ENCODE data around the gene TRIML2. TPM values are rescaled to one million over a fixed set of nuclear protein-coding genes. Genes with fewer than 3 reads are reported as not detected.

The TRIML2 gene, protein sequence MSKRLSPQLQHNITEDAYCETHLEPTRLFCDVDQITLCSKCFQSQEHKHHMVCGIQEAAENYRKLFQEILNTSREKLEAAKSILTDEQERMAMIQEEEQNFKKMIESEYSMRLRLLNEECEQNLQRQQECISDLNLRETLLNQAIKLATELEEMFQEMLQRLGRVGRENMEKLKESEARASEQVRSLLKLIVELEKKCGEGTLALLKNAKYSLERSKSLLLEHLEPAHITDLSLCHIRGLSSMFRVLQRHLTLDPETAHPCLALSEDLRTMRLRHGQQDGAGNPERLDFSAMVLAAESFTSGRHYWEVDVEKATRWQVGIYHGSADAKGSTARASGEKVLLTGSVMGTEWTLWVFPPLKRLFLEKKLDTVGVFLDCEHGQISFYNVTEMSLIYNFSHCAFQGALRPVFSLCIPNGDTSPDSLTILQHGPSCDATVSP
- total RNA-seq, result not detected

GRCh38 chr4:188109157-188109755 lies at the start of gene TRIML2:
TSS of gene TRIML2 (minus strand) at chr4:188109603. CDS start at chr4:188105368, 4,235 bp downstream.
- TF ChIP-seq, protein P1, sequence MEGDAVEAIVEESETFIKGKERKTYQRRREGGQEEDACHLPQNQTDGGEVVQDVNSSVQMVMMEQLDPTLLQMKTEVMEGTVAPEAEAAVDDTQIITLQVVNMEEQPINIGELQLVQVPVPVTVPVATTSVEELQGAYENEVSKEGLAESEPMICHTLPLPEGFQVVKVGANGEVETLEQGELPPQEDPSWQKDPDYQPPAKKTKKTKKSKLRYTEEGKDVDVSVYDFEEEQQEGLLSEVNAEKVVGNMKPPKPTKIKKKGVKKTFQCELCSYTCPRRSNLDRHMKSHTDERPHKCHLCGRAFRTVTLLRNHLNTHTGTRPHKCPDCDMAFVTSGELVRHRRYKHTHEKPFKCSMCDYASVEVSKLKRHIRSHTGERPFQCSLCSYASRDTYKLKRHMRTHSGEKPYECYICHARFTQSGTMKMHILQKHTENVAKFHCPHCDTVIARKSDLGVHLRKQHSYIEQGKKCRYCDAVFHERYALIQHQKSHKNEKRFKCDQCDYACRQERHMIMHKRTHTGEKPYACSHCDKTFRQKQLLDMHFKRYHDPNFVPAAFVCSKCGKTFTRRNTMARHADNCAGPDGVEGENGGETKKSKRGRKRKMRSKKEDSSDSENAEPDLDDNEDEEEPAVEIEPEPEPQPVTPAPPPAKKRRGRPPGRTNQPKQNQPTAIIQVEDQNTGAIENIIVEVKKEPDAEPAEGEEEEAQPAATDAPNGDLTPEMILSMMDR (IDR thresholded peaks at IDR 0.05), result no peak
- H3K27ac ChIP-seq, result no peak within 1 kb of the TSS
- no peaks in the 10 kb centered on the region for H3K9me3 ChIP-seq
- ATAC-seq (ENCODE audit: insufficient number of reproducible peaks, low FRiP score, low read depth) (no peak), DNase-seq (ENCODE audit: low spot score) (no peak)
- H3K4me3 ChIP-seq, result no peak within 1 kb of the TSS
- H3K27me3 ChIP-seq (replicated peaks; ENCODE audit: insufficient read depth), result no peaks in the 10 kb centered on the region
- no peaks in the 10 kb centered on the region for H3K4me1 ChIP-seq (ENCODE audit: control insufficient read depth in 1 of 2, low read depth in 2 of 2)
- no peaks in the 10 kb centered on the region for H3K36me3 ChIP-seq

DNA sequence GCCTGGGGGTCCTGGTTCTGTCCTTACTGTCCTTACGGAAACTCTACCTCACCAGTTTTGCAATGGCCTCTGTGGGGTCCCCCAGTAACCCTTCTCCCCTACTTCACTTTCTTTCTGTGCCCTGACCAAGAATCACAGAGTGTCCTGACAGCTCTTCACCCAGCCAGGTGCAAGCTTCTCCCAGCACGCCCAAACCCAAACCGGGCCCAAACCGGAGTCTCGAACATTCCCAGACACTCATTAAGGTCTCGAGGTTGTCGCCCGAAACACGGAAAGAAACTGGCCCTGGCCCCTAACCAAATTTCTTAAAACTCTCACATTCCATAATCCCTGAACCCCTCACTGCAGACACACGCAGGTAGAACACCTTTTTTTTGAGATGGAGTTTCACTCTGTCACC lies 48.9 kb upstream of the TRIML2 start:
- H3K27ac ChIP-seq, result no peak overlapping the region
- no peaks in the 10 kb centered on the region for H3K4me1 ChIP-seq (ENCODE audit: control insufficient read depth in 1 of 2, low read depth in 2 of 2)
- no peak overlapping the region for H3K4me3 ChIP-seq
- TF ChIP-seq, protein P1 (IDR thresholded peaks at IDR 0.05), result no peak
- H3K36me3 ChIP-seq, result no peaks in the 10 kb centered on the region
- no peaks in the 10 kb centered on the region for H3K9me3 ChIP-seq
- no peak for ATAC-seq (ENCODE audit: insufficient number of reproducible peaks, low FRiP score, low read depth)
- no peak for DNase-seq (ENCODE audit: low spot score)
- H3K27me3 ChIP-seq (replicated peaks; ENCODE audit: insufficient read depth), result no peaks in the 10 kb centered on the region

DNA sequence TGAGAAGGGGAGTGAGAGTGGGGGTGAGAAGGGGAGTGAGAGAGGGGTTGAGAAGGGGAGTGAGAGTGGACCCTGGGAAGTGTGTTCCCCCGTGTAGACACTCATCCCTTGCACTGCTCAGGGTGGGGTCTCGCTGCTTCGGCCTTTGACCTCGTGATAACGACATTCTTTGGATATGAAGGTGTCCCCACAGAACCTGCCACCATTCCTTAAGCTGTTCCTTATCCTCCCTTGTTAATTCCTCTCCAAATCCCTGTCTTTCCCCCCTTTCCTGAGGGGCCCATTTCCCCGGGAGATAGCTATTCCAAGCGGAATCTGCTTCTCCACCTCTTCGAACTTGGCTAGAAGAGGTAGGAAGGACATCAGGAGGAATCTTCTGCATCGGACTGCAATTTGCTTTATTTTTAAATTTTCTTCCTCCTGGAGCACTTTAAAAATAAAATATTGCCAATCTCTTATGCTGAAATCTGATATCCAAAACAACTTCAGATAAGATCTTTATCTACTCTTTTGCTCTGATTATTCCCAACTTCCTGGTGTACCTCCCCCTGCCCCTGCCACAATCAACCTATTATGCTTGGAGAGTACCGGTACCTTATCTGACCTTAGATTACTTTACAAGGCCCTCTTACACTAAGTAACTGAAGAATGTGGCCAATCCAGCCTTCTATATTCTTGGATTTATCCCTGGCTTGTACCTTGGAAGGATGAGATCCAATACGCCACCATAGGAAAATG lies 45.4 kb upstream of the TRIML2 start:
- no peaks in the 10 kb centered on the region for H3K9me3 ChIP-seq
- ATAC-seq (ENCODE audit: insufficient number of reproducible peaks, low FRiP score, low read depth) (no peak), DNase-seq (ENCODE audit: low spot score) (no peak)
- TF ChIP-seq, protein P1 (IDR thresholded peaks at IDR 0.05), result no peak
- H3K27me3 ChIP-seq (replicated peaks; ENCODE audit: insufficient read depth), result no peaks in the 10 kb centered on the region
- H3K4me3 ChIP-seq, result no peak overlapping the region
- no peaks in the 10 kb centered on the region for H3K36me3 ChIP-seq
- H3K27ac ChIP-seq, result no peak overlapping the region
- no peaks in the 10 kb centered on the region for H3K4me1 ChIP-seq (ENCODE audit: control insufficient read depth in 1 of 2, low read depth in 2 of 2)

DNA sequence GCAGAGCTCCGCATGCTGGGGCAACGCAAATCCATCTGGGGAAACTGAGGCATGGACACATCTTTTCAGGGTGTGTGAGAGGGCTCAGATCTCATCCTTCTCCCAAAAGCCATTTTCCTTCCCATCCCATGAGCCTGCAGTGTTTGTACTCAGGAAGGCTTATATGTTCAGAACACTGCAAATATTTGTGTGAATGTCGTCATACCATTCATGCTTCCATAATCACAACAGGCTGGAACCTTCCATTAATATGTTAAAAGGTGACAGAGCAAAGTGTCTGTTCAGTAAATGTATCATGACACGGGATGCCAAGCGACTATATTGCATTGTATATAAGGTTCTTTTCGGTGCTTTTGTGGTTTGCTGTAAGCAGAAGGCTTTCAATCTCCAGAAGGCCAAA lies 38.4 kb upstream of the TRIML2 start:
- Histone ChIP-seq H3K4me1 (ENCODE audit: control insufficient read depth in 1 of 2, low read depth in 2 of 2) (no peaks in the 10 kb centered on the region), H3K27me3 (replicated peaks; ENCODE audit: insufficient read depth) (no peaks in the 10 kb centered on the region), H3K9me3 (no peaks in the 10 kb centered on the region), H3K27ac (no peak overlapping the region), H3K36me3 (no peaks in the 10 kb centered on the region), H3K4me3 (no peak overlapping the region)
- TF ChIP-seq, protein P1 (IDR thresholded peaks at IDR 0.05), result no peak
- DNase-seq (ENCODE audit: low spot score) (no peak), ATAC-seq (ENCODE audit: insufficient number of reproducible peaks, low FRiP score, low read depth) (no peak)

- Histone ChIP-seq H3K36me3 (no peaks in the 10 kb centered on the region), H3K27ac (no peak overlapping the region), H3K4me3 (no peak overlapping the region), H3K4me1 (ENCODE audit: control insufficient read depth in 1 of 2, low read depth in 2 of 2) (no peaks in the 10 kb centered on the region), H3K27me3 (replicated peaks; ENCODE audit: insufficient read depth) (no peaks in the 10 kb centered on the region), H3K9me3 (no peaks in the 10 kb centered on the region)
- TF ChIP-seq, protein P1 (IDR thresholded peaks at IDR 0.05), result no peak
- DNase-seq (ENCODE audit: low spot score) (no peak), ATAC-seq (ENCODE audit: insufficient number of reproducible peaks, low FRiP score, low read depth) (no peak)
Observed at GRCh38 chr4:188147176-188147575, 37.8 kb upstream of the TRIML2 start.

Measured in thoracic aorta (tissue), 2 donors.